HG03457 (cell line): Measurements from ENCODE around the gene DEFB132.

Source experiments
- ATAC-seq: cut with Tn5 transposase; IDR thresholded peaks from one replicate; pipeline ENCODE4 v1.9.1; 2021; ENCODE audit warnings: moderate number of reproducible peaks; ENCODE audit not compliant: unreplicated experiment

Gene DEFB132

GRCh38 chr20:259981-260380, 2.5 kb downstream of the DEFB132 start:
- ATAC-seq: no peak

DNA sequence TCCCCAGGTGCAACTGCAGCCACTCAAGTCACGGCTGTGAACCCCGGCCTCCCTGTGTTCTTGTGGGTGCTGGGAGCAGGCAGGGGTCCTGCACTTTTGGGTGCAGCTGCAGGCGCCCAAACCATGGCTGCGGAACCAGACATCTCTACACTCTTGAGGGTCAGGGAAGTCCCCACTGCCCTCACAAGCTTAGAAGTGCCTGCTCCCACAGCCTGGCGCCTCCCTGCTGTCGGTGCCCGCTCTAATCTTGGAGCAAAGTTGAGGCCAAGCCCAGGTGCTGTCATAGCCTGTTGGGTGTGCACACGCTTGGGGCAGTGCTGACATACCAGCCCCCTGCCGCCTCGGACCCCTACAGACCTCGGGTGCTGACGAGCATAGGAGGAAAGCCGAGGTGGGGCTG, 6.2 kb downstream of the DEFB132 start:
- ATAC-seq: no peak

GRCh38 chr20:266596-267562, 9.4 kb downstream of the DEFB132 start:
- no peak for ATAC-seq

DNA sequence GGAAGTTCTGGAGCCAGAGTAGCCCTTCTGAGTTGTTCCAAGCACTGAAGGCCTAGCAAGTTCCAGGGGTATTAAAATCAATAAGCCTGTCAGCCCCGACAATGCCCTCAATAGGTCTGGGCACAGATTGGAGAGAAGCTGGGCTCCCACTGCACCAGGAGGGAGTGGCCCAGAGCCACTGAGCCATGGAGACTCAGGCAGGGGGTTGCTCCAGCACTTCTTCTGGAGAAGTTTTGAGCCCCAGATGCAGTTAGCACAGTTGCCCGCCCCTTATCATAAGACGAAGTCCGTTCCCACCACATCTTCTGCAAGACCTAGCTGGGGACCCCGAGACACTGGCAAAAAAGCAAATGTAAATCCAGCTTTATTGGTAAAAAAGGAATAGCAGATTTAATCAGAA, 13.0 kb downstream of the DEFB132 start:
- no peak for ATAC-seq

DNA sequence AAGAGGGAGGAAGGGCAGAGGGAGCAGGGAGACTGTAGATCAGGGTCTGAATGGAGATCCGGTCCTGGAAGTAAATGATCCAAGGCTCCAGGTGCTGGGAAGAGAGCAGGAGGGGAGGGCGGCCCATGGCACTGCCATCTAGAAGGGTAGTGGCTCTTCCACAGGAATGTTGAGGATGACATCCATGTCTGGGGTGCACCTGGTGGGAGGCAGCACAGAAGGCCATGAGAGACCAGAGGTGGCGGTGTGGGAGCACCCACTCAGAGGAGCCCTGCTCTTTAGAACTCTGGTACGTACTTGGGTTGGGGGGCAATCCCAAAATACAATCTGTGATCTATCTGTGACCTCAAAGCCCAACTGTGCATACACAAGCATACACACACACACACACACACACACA, 13.5 kb downstream of the DEFB132 start:
- ATAC-seq: no peak

- ATAC-seq: no peak
Measured at GRCh38 chr20:271528-271927, 14.0 kb downstream of the DEFB132 start.

GRCh38 chr20:272718-273117, 15.2 kb downstream of the DEFB132 start:
- no peak for ATAC-seq

DNA sequence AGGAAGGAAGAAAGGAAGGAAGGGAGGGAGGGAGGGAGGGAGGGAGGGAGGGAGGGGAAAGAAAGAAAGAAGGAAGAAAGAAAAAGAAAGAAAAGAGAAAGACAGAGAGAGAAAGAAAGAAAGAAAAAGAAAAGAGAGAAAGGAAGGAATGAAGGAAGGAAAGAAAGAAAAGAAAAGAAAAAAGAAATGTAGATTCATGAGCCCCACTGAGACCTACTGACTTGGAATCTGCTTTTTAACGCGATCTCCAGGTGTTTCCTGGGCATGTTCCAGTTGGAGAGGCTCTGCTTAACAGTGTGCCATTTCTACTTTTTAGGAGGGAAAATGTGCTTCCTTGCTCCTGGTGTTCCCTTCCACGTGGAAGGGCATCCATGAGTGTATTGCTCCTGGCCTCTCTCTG, 16.4 kb downstream of the DEFB132 start:
- ATAC-seq: no peak

DNA sequence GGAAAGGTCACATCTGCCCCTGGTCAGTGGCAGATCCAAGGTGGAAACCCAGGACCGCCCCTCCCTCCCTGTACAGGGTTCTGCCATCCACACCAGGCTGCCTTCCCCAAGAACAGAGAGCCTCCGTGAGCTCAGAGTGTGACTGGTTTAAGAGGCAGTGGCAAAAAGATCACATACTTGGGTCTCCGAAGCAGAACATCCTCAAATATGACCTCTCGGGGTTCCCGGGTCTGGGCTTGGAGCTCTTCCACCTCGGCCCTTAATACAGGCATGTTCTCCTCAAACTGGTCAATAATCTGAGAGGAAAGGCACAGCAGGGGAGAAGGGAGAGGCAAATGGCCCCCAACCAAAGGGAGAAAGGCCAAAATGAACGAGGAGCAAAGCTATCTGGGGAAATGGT, 18.3 kb downstream of the DEFB132 start:
- no peak for ATAC-seq

DNA sequence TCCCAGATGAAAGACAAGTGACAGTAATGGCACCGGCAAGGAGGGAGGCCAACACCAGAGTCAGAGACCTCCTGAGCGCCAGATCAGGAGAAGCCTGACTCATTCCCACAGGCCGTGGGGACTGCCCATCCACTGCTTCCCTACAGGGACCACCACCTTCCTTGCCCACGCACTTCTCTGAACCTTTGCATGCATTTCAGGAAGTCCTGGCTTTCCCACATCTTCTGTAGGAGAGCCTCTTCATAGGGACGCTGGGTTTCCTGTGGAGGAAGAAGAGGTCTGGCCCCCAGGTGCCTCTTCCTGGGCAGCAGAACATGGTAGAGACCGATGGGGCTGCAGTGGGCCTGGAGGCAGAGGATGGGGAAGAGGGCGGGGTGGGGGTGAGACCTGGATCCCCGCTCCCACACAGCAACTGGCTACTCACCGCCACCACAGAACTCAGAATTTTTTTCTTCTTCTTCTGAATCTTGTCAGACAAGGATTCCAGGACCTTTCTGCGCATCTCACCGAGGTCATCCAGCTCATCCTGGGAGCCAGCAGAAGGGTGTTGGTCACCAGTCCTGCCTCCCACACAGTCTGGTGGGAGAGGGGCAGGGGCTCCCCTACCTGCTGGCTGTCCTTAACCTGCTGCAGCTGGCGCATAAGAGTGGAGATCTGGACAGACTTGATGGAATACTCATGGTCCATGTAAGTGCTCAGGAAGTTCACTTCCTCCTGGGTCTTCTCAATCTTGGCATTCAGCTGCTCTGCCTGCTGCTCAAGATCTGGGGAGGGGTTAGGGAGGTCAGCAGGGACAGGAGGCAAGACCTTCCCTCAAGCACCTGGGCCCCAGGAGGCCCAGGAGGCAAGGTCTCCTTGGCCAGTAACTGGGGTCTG, 19.3 kb downstream of the DEFB132 start:
- no peak for ATAC-seq

DNA sequence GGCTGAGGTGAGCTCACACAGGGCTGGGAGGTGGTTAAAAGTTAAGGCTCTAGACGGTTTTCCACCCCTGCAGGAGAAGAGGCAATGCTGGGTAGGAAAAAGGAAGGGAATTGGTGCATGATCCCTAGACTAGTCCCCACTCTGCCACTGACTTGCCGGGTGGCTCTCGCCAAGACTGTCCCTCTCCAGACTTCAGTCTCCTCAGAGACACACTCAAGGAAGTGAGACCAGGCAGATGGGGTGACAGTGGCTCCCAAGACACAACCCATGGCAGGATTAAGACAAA, 19.9 kb downstream of the DEFB132 start:
- ATAC-seq: no peak

DNA sequence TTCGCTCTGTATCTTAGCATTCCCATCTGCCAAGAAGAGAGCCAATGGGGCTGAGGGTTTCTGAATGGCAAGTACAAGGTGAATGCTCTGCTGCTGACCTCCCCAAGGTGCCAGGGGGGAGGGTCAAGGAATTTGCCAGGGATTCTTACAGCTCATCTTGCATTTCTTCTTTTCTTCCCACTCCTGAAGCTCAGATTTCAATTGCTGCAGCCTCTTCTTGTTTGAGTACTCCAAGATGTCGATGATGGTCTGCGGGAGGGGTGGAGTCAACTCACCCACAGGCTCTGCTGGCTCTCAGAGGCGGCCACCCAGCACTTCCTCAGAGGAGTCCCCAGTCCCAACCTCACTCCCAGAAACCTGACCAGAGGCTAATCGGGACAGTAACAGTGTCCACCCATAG, 20.7 kb downstream of the DEFB132 start:
- no peak for ATAC-seq

GRCh38 chr20:278607-279571, 21.4 kb downstream of the DEFB132 start:
- ATAC-seq: no peak

DNA sequence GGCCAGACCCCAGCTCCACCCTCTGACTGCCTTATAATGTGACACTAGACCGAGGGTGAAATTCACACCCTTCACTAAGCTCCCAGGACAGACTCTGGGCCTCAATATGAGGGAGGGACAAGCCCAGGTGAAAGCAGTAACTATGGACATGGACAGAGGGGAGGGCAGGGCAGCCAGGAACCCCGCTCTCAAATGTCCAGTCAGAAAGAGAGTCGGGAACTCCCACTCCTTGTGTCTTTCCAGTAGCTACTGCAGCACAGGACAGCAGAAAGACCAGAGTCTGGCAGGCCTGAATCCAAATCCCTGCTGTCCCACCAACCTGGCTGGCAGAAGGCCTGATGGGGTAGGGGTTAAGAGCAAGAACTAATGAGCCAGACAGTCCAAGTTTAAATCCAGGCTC, 26.6 kb downstream of the DEFB132 start:
- ATAC-seq: no peak

- ATAC-seq: no peak
Measured at GRCh38 chr20:286508-286907, 29.0 kb downstream of the DEFB132 start.

GRCh38 chr20:288956-289692, 31.6 kb downstream of the DEFB132 start:
- ATAC-seq: no peak

DNA sequence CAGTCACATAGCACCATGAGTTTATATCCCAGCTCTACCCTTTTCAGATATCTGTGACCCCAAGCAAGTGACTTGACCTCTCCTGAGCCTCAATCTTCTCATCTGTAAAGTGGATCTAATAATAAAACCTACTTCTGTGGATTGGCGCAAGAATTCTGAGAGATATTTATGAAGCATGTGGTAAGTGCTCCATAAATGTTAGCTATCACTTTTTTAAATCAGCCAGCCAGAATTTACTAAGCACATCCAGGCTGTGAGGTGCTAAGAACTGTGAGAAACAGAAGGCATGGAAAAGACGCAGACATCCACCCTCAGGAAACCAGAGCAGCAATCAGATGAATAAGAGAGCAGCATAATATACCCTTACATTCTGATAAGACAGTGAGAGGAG, 32.2 kb downstream of the DEFB132 start:
- ATAC-seq: no peak

DNA sequence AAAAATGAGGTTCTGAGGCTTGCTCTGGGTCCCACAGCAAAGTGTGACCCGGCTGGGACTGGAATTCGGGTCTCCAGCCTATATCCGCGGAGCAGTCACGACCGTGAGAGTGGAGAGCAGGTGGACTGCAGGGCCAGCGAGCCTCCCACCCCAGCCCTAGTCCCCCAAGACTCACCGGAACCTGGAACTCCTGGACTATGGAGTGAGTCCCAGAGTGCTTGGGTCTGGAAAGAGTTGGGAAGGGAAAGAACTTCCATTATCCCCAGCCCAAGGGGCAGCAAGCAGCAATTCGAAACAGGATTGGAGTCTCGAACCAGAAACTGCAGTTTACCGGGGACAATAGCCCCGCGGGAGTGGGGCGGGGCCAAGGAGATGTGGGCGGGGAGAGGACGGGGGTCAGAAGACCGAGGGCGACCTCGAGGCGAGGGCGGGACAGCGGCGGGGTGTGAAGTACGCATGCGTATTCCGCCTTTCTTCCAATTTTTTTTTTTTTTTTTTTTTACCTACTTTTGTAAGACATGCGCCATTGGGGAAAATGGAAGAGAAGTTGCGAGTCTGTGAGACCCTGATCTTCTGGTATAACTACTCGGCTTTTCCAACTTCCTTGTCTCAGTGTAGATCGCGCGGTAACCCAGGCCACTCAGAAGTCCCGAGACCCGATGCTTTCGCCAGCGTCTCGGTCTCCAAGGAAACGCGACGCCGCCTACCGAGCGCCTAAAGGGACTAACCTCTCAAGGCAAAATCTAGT, 32.7 kb downstream of the DEFB132 start, which contains the start of gene C20orf96:
Gene C20orf96 (minus strand): TSS at position 667 of the 748 bp plus-strand sequence. CDS start 140 bp downstream, at position 527.
- ATAC-seq: peak; percentile 65

GRCh38 chr20:294602-295001, 37.1 kb downstream of the DEFB132 start:
- ATAC-seq: no peak
